T-helper 22 cell (primary cell): Measurements from ENCODE around the gene PANK3.
"Not testable (repeated sequence)": the region's sequence is repeated elsewhere in the genome, so short reads cannot be mapped to it uniquely, and the experiment has no call there.

Experiments
- DNase-seq: peaks from one replicate; pipeline ENCODE4 v3.0.0-alpha.2; 2020; ENCODE audit warnings: low read depth

Gene PANK3

DNA sequence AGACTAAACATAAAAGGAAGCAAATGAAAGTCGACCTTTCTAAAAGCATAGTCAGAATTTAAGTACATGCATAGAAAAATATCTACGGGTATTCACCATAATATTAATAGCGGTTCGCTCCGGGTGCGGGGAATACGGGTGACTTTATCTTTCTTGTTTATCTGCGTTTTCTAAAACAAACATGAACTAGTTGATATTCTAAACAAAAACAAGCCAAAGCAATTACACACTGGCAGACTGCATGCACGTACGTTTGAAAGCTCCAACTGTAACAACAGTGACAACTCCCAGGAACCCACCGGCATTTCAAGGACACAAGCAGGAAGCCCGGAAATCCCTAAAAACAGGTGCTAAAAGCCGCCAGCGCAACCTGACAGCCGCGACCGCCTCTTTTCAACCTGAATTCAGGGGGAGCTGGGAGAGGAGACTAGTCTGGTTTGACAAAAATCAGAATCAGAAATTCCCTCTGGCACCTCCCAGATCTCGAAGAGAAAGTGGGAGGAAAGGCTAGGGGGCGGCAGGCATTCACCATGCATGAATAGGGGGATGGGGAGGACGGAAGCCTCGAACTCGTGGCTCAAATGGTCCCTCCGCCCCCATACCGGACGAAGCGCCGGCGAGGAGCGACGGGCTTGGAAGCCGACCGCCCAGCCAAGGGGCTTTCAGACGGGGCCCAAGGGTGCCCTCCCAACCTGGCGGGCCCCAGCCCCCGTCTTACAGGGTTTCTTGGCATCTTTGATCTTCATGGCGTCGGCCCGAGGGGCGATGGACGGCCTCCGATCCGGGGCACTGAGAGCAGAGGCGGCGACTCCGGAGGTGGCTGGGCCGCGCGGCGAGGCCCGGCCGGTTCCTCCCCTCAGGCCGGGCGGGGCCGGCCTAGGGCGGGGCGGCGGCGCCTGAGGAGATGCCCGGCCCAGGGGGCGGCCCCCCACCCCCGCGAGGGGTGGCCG lies at the start of gene PANK3:
Gene PANK3, minus strand, starts transcription at position 831 of the 950 bp plus-strand sequence. Its CDS starts 85 bp downstream, at position 746.
- DNase-seq = no peak

DNA sequence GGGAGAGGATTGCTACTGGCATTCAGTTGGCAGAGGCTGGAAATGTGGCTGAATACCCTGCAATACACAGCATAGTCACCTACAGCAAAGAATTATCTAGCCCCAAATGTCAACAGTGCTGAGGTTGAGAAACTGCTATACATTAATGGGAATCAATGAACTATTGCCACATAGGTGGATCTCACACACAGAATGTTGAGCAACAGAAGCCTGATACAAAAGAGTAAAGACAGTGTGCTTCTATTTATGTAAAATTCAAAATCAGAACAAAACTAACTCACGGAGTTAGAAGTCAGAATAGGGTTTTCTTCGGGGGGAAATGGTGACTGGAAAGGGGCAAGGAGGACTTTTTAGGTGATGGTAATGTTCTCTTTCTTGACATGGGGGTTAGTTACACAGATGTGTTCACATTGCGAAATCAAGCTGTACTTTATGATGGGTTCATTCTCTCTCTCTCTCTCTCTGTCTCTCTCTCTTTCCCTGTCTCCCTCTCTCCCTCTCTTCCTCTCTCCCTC lies 45.7 kb upstream of the PANK3 start:
- no peak for DNase-seq

DNA sequence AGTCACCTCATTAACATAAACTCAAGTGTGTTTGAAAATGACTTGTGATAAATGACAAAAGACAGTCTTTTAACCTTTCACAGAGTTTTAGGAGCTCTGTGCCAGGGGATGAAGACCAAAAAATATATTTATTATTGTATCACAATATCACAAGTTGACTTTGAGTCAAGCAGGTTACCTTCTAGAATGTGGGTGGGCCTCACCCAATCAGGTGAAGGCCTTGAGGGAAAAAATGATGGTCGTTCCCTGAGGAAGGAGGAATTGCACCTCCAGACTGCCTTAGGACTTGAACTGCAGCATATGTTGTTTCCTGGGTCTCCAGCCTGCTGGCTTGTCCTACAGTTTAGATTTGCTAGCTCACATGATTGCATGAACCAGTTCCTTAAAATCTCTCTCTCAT lies 41.6 kb upstream of the PANK3 start:
- no peak for DNase-seq

DNA sequence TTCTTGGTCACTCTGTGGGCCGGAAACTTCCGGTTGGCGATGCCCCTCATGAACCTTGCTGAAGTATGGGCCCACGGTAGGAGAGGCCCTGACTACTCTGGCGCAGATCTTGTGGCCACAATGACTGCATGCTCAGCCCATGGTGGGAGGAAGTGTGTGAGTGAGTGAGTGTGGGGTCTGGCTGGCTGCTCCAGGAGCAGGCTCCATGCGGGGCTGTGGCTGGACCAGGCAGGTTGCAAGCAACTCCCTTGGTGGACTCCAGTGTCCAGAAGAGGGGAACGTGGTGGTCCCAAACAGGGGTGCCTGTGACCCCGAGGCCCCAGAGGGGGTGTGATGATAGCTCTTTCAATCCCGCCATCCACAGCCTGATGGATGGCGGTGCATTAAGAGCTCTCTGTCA lies 35.5 kb upstream of the PANK3 start:
- no peak for DNase-seq

DNA sequence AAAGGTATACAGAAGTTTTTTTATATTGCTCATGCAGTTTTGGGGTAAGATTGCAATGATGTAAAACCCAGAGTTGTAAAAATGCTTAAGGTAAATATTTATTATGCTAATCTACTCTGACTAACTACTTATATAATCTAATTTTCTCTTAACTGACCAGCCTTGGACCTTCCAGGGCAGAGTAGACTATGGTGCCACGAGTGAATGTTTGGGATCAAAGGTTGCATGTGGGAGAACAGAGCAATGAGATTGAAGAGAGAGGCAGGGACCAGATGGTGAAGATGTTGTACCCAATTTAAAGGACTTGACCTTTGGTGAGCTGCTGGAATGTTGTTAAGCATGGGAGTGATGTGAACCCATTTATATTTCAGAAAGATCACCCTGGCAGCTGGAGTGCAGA lies 34.8 kb upstream of the PANK3 start:
- DNase-seq = no peak

DNA sequence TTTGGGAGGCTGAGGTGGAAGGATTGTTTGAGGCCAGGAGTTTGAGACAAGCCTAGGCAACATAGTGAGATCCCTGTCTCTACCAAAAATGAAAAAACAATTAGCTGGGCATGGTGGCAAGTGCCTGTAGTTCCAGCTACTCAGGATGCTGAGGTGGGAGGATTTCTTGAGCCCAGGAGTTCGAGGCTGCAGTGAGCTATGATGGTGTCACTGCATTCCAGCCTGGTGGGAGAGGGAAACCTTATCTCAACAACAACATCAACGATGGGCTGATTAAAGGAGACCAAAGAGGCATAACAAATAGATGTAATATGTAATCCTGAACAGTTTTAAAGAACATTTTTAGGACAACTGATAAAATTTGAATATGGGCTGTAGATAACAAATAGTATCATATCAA lies 34.2 kb upstream of the PANK3 start:
- no peak for DNase-seq

DNA sequence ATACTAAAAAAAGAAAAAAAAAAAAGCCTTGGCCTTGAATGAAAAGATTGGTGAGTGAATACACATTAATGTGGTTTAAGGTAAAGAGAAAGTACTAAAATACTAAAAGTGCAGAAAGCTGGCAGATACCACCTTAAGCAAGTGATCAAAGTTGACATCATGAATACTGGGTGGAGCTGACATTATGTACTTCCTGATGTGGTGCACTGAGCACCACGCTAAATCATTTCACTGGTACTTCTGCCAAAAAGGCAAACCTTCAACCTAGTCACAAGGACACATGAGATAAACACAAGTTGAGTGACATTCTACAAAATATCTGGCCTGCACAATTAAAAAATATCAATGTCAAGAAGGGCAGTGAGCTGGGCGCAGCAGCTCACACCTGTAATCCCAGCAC lies 33.8 kb upstream of the PANK3 start:
- no peak for DNase-seq

DNA sequence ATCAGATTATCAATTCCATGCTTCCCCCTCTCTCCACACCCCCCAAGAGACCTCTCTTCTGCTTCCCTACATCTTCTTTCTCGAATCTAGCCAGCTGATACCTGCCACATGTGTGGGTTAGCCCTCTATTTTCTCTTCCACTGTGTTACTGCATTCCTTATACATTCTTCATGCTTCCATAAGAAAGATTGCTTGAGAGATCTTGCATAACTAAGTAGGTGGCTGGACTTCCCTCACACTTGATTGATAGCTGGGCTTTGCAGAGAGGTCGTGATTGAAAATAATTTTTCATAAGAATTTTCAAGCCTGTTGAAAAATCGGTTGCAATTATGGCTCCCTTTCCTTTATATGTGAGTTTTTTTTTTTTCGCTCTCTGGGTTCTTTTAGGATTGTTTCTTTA lies 33.0 kb upstream of the PANK3 start:
- DNase-seq = no peak

DNA sequence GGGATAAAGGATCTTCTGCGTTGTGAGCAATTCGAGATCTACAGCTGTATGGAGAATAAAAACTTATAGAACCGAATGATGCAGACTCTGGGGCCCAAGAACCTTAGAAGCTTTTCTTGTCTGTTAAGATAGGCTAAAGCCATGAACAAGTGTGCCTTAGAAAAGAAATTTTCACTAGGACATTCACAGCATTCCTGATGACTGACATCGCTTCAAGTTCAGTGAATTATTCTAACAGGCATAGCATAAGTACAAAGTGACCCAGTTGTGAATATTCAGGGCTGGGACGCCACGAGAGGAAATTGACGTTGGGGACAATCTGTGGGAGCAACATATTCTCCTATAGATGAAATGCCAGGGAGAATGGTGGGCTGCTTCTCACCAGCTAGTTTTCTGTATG lies 32.0 kb upstream of the PANK3 start:
- DNase-seq = no peak

DNA sequence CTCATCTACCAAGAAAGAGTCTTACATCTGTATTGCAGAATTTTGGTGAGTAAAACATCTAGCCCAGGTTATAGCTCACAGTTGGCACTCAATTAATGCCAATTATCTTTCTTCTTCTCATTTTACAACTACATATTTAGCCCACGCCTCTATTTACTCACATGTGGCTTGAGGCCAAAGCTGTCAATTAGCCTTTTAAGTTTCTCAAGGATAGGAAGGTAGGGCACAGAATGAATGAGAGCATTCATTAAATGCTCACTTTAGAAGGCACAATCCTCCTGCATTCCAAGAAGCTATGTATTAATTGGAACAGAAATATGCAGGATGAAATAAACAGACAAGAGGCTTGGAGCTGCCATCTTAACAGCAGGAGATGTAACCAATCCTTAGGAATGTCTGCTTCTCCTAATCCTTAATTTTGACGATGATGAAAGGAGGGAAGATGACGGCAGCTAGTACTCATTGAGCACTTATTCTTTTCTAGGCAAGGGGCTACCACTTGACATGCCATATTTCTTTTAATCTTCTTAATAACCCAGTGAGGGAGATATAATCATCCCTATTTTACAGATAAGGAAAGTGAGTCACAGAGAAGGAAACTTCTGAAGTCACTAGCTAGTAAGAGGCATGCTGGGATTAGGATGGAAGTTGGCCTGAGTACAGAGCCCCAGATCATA lies 30.8 kb upstream of the PANK3 start:
- DNase-seq = no peak

DNA sequence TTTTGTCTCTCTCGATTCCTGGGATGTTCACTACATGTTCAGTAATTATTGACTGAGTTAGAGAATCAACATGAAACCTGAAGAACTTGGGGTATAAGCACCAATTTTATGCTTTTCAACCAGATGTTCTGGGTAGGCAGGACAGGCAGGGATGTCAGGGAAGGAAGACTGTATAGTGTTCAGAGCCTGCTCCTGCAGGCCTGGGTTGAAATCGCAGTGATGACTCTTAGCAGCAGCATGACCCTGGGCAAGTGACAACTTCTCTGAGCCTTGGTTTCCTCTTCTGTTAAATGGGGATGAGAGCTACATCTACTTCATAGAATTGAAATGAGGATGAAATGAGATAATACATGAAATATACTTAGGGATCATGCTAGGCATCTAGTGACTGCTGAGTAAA lies 29.7 kb upstream of the PANK3 start:
- DNase-seq = no peak

DNA sequence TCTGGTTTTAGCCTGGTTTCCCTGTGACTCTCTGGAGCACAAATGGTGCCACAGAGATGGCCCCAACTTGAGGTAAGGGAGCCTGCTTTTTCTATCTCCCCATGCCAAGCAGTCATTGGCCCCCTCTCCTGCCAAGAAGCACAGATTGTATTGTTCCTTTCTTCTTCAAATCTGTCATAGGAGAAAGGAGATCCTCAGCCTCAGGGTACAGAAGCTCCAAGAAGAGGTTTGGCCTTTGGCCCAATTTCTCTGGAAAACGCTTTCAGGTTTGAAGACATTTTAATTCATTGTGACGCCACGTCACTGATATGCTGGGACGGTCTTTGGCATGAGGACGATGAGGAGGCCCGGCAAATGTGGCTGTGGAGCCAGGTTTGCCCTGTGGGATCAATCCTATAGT lies 29.2 kb upstream of the PANK3 start:
- DNase-seq = no peak

DNA sequence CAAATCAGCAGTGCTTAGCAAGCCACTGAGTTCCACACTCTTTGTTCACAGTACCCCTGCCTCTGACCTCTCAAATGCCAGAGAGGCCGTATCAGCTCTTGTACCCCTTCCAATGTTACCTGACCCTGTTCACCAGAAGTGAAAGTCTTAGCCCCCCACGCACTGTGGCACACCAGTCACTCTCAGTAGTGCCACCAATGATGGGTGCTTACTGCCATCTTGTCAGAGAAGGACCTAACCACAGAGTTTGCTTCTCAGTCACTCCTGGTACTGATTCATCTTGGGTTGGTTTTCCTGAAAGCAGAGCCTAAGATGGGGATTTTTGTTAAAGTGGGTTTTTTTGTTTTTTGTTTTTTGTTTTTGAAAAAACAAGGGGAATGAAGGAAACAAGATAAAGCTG lies 28.8 kb upstream of the PANK3 start:
- no peak for DNase-seq

DNA sequence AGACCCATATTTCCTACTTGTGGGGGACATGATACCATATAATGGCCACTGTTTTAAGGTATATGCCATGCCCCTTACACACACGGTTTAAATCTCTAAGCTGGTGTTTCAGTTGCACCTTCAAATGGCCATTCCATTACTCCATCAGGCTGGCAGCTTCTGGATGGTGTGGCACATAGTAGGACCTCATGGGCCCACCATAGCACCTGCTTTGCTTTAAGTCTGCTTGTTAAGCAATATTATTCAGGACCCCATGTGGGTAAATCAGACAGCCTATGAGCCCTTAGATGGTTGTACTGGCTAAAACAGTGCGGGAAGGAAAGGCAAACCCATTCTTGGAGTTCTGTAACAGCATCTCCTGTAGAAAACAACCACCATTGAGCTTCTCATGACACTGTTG lies 27.4 kb upstream of the PANK3 start:
- no peak for DNase-seq

DNA sequence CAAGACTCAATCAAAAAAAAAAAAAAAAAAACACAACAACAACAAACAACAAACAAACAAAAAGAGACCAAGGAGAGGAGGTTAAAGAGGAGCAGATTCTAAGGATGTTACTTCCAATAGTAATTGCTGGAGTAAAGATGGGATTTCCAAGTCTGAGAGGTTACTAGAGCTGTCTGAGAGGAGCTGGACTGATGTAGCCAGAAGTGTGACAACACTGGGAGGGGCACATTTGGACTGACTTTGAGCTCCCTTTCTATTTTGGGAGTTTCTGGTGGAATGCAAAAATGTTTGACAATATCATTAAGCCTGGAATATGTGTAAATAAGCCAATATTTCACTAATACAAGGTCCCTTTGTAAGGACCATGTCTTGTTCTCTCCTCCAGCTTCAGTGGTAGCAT lies 25.3 kb upstream of the PANK3 start:
- DNase-seq = no peak

DNA sequence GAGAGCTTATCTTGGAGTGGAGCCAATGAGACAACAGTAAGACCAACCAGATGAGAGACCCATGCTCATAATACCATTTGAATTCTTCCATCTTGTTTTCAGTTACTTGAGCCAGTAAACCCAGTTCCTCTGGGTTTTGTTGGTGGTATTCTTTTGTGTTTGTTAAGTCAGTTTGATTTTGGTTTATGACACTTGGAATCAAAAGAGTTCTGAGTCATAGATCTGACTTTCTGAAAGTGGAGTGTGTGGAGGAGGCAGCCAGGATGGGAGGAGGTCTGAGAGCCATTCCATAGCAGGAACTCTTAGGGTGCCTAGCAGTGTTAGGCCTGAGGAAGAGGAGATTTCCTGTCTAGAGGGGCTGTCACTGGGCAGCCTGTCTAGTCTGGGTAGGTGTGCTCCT lies 24.6 kb upstream of the PANK3 start:
- DNase-seq = no peak

DNA sequence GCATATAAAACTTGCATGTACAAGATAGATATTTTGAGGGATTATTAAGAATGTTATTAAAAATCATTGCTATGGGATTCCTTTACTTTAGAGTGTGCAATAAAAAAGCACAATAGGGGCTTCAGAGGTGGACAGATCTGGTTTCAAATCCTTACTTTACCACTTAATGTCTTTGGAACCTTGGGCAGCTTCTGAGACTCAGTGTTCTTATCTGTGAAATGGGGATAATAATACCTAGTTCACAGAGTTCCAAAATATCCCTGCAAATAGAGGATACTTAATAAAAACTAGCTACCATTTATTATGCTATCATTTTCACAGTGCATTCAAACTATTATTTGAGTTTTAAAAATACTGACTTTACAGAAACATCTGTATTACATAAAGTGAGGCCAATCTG lies 23.3 kb upstream of the PANK3 start:
- no peak for DNase-seq

DNA sequence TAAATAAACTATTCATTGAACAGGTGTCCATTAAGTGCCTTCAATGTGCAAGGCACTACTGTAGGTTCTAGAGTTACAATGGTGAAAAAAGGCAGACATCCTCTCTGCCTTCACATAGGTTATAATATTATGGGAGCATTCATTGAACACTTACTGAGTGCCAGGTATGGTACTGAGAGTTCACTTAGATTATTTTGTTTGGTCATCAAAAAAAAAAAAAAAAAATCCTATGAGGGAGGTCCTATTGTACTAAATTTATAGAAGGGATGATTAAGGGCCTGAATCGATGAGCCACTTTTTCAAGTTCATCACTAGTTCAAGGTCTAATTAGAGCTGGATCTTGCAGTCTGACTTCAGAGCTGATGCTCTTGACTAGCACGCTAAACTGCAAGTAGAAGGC lies 22.8 kb upstream of the PANK3 start:
- no peak for DNase-seq

DNA sequence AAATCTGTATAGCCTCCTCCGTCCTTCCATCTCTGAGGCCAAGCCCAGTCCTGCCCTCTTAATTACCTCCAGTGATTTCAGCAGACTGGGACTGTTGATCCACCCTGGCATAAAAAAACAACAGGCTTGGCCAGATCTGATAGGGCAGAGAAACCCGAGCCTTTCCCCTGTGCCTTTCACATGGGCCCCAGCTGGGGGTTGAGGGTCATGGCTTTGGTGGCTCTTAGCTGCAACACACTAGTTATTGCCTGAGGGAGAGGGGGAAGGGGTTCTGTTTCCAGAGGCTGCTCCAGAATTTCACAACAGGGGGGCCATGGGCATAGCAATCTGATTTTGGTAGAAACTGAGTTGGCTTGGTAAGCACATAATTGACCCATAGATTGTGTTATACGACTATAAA lies 21.2 kb upstream of the PANK3 start:
- no peak for DNase-seq

DNA sequence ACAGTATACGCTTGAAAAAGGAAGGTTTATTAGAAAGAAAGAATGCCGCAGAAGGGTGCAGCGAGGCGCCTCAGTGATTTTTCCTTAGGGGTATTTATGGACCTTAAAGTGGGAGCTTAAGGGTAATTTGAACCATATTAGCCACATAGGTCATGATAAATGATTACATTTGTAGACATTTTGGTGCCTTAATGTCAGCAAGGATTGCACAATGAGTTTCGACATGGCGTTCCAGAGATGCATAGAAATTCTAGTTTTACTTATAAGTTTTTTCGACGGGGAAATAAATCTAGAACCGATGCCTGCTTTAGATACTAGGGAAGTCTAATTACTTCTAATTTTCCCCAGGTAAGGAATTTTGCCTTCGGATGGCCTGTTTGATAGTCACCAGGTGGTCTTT lies 20.7 kb upstream of the PANK3 start:
- no peak for DNase-seq

DNA sequence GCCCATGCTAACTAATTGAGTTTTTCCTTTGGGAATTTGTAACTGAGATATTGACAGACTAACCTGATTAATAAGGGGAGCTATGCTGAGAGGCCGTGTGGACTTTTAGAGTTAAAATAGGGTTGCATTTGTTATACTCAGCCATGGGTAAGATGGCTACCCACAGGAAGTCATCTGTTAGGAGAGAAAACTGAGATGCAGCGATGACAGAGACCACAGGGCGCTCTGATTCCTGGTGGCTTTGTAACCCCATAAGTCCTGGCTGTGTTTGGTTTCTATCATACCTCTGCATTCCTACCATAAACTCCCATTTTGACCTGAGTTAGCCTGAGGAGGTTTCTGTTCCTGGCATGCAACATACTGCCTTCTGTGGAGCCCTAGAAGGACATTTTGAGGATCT lies 19.5 kb upstream of the PANK3 start:
- no peak for DNase-seq

DNA sequence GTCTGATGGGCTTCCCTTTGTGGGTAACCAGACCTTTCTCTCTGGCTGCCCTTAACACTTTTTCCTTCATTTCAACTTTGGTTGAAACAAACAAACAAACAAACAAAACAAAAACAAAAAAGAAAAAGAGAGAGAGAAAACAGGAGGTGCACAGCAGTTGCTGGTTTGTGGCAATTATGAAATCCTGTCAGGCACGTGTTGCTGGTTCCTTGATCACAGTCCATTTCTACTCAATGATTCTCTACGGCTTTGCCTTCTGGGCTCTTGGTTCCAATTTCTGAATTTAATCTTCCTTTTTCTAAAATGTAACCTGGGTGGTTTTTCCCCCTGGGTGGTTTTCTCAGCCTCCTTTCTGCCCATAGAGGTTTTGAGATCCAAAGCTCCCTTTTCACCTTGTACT lies 17.8 kb upstream of the PANK3 start:
- DNase-seq = no peak

DNA sequence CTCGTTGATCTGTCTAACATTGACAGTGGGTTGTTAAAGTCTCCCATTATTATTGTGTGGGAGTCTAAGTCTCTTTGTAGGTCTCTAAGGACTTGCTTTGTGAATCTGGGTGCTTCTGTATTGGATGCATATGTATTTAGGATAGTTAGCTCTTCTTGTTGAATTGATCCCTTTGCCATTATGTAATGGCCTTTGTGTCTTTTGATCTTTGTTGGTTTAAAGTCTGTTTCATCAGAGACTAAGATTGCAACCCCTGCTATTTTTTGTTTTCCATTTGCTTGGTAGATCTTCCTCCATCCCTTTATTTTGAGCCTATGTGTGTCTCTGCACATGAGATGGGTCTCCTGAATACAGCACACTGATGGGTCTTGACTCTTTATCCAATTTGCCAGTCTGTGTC lies 17.0 kb upstream of the PANK3 start:
- DNase-seq = not testable (repeated sequence)

DNA sequence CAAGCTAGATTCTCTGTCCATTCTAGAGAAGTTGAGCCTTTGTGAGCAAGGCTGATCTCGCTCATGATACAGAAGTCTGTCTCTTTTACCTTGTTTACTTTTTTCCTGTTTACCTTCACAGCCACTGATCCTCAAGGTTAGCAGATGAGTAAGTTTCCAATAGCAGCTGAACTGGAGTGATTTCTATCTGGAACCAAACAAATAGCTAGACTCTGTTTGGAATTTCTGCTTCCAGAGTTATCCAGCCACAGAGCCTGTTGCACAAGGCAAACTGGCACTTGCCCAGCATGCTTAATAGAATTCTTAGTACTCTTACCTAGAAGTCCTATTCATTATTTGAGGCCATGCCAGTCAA lies 12.8 kb upstream of the PANK3 start:
- DNase-seq = no peak
